Endodermal cell (in vitro differentiated cells): ENCODE data around the gene ANKMY1. TPM values are rescaled to one million over a fixed set of nuclear protein-coding genes. Genes with fewer than 3 reads are reported as not detected.
A peak's percentile ranks its signal among the peaks of the same experiment; 100 is the strongest.

Experiments
- DNase-seq: peaks from one replicate; pipeline ENCODE4 v3.0.0-alpha.2; 2017
- H3K27ac ChIP-seq: 2 replicates; pipeline ENCODE4 v1.5.1; 2013; ENCODE audit warnings: mild to moderate bottlenecking, low read depth, low read length, moderate library complexity
- H3K27me3 ChIP-seq: 2 replicates; pipeline ENCODE4 v1.6.1; 2013; ENCODE audit warnings: mild to moderate bottlenecking, low read length, moderate library complexity; ENCODE audit not compliant: insufficient read depth, control insufficient read depth, poor library complexity, severe bottlenecking
- H3K36me3 ChIP-seq: 2 replicates; pipeline ENCODE4 v1.7.0; 2013; ENCODE audit warnings: mild to moderate bottlenecking, low read length, moderate library complexity; ENCODE audit not compliant: control insufficient read depth, insufficient read depth
- H3K4me1 ChIP-seq: one replicate; pipeline ENCODE4 v1.7.0; 2013; ENCODE audit warnings: low read length; ENCODE audit not compliant: control insufficient read depth, insufficient read depth
- H3K4me3 ChIP-seq: 2 replicates; pipeline ENCODE4 v1.5.1; 2013; ENCODE audit warnings: mild to moderate bottlenecking, low read length, moderate library complexity
- H3K9ac ChIP-seq: 2 replicates; pipeline ENCODE4 v1.6.1; 2013; ENCODE audit warnings: mild to moderate bottlenecking, low read length, moderate library complexity; ENCODE audit not compliant: poor library complexity, severe bottlenecking; ENCODE audit errors: extremely low read depth
- H3K9me3 ChIP-seq: 2 replicates; pipeline ENCODE4 v1.6.1; 2013; ENCODE audit warnings: mild to moderate bottlenecking, low read length, moderate library complexity; ENCODE audit not compliant: control insufficient read depth
- H3K27ac Mint-ChIP-seq: 2 replicates; pipeline ENCODE4 v1.8.0; 2020; ENCODE audit warnings: mixed read lengths
- H3K27me3 Mint-ChIP-seq: 2 replicates; pipeline ENCODE4 v1.8.0; 2021; ENCODE audit warnings: mild to moderate bottlenecking, mixed read lengths; ENCODE audit not compliant: insufficient read depth
- H3K36me3 Mint-ChIP-seq: 2 replicates; pipeline ENCODE4 v1.8.0; 2020; ENCODE audit warnings: low read depth, mixed read lengths
- H3K4me1 Mint-ChIP-seq: 2 replicates; pipeline ENCODE4 v1.8.0; 2020; ENCODE audit warnings: mixed read lengths
- H3K4me3 Mint-ChIP-seq: 2 replicates; pipeline ENCODE4 v1.8.0; 2020; ENCODE audit warnings: mild to moderate bottlenecking, moderate library complexity, mixed read lengths
- H3K9me3 Mint-ChIP-seq: 2 replicates; pipeline ENCODE4 v1.8.0; 2020; ENCODE audit warnings: mild to moderate bottlenecking, mixed read lengths
- WGBS, 2 experiments: methylation state at CpG; one replicate each; pipeline versions ENCODE4 v1.1.5 to v1.1.7; 2013; ENCODE audit warnings: missing lambda C conversion rate in 2 of 2, mixed read lengths in 1 of 2; ENCODE audit not compliant: insufficient coverage in 1 of 2, insufficient read length in 1 of 2; 5-methylcytosine and 5-hydroxymethylcytosine counted together
- total RNA-seq, 2 donors: library from RNA; stranded (reverse); fragmentation: NEBNext Ultra II Directional in 1 of 2; extraction: Animal tissue kit (Norgen Biotek cat#: 25700) in 1 of 2; gene quantifications; 2 replicates in 1 of 2; 3 replicates in 1 of 2; pipeline ENCODE4 v1.2.1, GENCODE V29; 2021
- TF ChIP-seq, protein P1 (sequence below): fragments of 200-600 bp; sonication (generic); conservative IDR thresholded peaks from 2 replicates; pipeline ENCODE4 v1.5.0; 2021; ENCODE audit warnings: antibody characterized with exemption, mild to moderate bottlenecking

ANKMY1 gene
- total RNA-seq, 2 donors from 2014 or later: 7.4 to 13.3 TPM

DNA sequence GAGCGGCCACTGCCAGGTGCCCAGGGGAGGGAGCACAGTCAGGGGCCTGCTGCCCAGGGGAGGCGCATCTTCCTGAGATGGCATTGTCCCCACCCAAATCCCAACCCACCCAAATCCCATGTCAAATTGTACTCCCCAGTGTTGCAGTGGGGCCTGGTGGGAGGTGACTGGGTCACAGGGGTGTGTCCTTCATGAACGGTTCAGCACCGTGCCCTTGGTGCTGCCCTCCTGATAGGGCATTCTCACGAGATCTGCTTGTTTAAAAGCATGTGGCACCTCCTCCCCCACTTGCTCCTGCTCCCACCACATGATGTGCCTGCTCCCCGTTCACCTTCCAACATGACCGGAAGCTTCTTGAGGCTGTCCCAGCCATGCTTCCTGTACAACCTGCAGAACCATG is 27.6 kb downstream of the ANKMY1 start:
- Histone ChIP-seq H3K4me1 (no peaks in the 10 kb centered on the region), H3K9me3 (peaks cover 53% of the 10 kb centered on the region), H3K27ac (no peak overlapping the region), H3K4me3 (no peak overlapping the region), H3K36me3 (no peaks in the 10 kb centered on the region), H3K27me3 (no peaks in the 10 kb centered on the region), H3K9ac (no peak overlapping the region)
- TF ChIP-seq, protein P1, sequence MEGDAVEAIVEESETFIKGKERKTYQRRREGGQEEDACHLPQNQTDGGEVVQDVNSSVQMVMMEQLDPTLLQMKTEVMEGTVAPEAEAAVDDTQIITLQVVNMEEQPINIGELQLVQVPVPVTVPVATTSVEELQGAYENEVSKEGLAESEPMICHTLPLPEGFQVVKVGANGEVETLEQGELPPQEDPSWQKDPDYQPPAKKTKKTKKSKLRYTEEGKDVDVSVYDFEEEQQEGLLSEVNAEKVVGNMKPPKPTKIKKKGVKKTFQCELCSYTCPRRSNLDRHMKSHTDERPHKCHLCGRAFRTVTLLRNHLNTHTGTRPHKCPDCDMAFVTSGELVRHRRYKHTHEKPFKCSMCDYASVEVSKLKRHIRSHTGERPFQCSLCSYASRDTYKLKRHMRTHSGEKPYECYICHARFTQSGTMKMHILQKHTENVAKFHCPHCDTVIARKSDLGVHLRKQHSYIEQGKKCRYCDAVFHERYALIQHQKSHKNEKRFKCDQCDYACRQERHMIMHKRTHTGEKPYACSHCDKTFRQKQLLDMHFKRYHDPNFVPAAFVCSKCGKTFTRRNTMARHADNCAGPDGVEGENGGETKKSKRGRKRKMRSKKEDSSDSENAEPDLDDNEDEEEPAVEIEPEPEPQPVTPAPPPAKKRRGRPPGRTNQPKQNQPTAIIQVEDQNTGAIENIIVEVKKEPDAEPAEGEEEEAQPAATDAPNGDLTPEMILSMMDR: no peak
- Mint-ChIP-seq H3K27me3 (no peaks in the 10 kb centered on the region), H3K4me3 (no peak overlapping the region), H3K9me3 (peaks cover 84% of the 10 kb centered on the region), H3K27ac (no peak overlapping the region), H3K4me1 (peaks cover 3% of the 10 kb centered on the region), H3K36me3 (peaks cover 81% of the 10 kb centered on the region)
- 91 to 100% methylated on average over 5 to 7 of the region's 7 CpGs for WGBS, 2 experiments
- no peak for DNase-seq

DNA sequence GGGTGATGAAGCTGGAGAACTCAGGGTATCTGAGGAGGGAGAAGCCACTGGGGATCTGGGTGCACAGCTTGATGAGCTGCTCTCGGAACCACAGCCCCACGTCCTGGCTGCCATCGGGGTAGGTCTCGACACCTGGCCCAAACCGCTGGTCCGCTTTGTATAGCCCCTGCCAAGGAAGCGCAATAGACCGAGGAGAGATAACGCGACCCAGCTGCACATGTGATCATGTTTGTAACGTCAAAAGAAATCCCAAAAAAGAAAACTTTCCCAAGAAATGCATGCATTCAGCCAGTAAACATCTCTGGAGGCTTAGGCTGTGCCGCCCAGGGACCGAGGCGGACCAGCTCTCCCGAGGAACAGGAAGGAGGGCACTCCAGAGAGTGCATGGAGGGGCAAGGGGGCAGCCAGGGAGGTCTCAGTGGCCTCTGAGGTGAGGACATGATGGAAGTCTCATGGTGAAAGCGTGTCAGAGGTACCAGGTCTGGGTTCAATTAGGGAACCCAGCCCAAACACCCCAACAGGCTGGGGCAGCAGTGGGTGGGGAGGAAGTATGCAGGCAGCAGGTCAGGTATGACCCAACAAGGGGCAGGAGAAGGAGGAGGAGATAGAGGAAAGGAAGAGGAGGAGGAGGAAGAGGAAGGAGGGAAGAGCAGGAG is 28.3 kb downstream of the ANKMY1 start:
- H3K27ac ChIP-seq: no peak overlapping the region
- H3K27me3 ChIP-seq: no peaks in the 10 kb centered on the region
- H3K9me3 ChIP-seq: peaks cover 56% of the 10 kb centered on the region
- 94 to 95% methylated on average over 15 to 16 of the region's 16 CpGs for whole genome bisulfite sequencing, 2 experiments
- TF ChIP-seq, protein P1: no peak
- Mint-ChIP-seq H3K4me1 (no peaks in the 10 kb centered on the region), H3K4me3 (no peak overlapping the region), H3K9me3 (peaks cover 89% of the 10 kb centered on the region), H3K27ac (no peak overlapping the region), H3K27me3 (no peaks in the 10 kb centered on the region), H3K36me3 (peaks cover 81% of the 10 kb centered on the region)
- DNase-seq: peak; percentile 17
- no peaks in the 10 kb centered on the region for H3K36me3 ChIP-seq
- no peak overlapping the region for H3K9ac ChIP-seq
- H3K4me1 ChIP-seq: no peaks in the 10 kb centered on the region
- no peak overlapping the region for H3K4me3 ChIP-seq

DNA sequence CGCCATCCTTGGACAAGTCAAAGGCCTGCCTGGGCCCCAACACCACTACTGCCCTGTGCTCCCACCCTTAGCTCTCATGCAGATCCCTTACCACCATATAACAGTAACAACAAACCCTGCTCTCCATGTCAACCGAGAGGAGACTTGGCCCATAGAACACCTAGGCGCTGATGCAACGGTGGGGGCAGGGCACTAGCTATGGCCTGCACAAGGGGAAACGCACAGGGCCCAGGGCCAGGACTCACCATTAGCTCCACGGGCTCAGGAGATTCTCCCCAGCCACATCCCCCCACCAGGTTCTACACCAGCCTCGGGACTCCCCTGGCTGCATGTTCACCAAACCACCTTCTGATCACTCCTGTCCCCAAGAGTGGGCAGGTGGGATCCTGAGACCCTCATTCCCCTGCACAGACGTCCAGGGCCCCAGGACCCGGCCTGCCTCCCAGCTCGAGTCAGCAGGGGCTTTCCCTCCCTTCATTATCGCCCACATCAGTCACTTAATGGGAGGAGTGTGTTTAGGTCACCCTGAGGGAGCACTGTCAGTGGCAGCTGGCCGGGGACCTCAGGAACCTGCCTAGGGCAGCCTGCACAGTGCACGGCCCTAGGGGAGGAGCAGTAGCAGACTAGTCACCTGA is 29.3 kb downstream of the ANKMY1 start:
- H3K4me3 Mint-ChIP-seq: no peak overlapping the region
- TF ChIP-seq, protein P1: no peak
- H3K27me3 ChIP-seq: no peaks in the 10 kb centered on the region
- peaks cover 60% of the 10 kb centered on the region for H3K9me3 ChIP-seq
- no peaks in the 10 kb centered on the region for H3K4me1 Mint-ChIP-seq
- H3K36me3 ChIP-seq: peaks cover 9% of the 10 kb centered on the region
- H3K9ac ChIP-seq: no peak overlapping the region
- peaks cover 83% of the 10 kb centered on the region for H3K36me3 Mint-ChIP-seq
- no peak overlapping the region for H3K27ac Mint-ChIP-seq
- DNase-seq: peak; percentile 22
- whole genome bisulfite sequencing, 2 experiments: 90 to 100% methylated on average over 3 to 13 of the region's 13 CpGs
- H3K9me3 Mint-ChIP-seq: peaks cover 90% of the 10 kb centered on the region
- no peaks in the 10 kb centered on the region for H3K27me3 Mint-ChIP-seq
- no peaks in the 10 kb centered on the region for H3K4me1 ChIP-seq
- H3K27ac ChIP-seq: no peak overlapping the region
- no peak overlapping the region for H3K4me3 ChIP-seq
